Pulmonary artery endothelial cell (primary cell): Measurements from ENCODE around the gene CTPS1. TPM values are rescaled to one million over a fixed set of nuclear protein-coding genes. Genes with fewer than 3 reads are reported as not detected.

Source experiments
- DNase-seq: peaks from one replicate; pipeline ENCODE4 v3.0.0-alpha.2; 2011; ENCODE audit warnings: low read depth, low spot score
- total RNA-seq: library from RNA; depleted of rRNA; stranded (reverse); fragments of >200 nt; gene quantifications from 2 replicates; pipeline ENCODE4 v1.2.3, GENCODE V29; 2014

Gene CTPS1, protein sequence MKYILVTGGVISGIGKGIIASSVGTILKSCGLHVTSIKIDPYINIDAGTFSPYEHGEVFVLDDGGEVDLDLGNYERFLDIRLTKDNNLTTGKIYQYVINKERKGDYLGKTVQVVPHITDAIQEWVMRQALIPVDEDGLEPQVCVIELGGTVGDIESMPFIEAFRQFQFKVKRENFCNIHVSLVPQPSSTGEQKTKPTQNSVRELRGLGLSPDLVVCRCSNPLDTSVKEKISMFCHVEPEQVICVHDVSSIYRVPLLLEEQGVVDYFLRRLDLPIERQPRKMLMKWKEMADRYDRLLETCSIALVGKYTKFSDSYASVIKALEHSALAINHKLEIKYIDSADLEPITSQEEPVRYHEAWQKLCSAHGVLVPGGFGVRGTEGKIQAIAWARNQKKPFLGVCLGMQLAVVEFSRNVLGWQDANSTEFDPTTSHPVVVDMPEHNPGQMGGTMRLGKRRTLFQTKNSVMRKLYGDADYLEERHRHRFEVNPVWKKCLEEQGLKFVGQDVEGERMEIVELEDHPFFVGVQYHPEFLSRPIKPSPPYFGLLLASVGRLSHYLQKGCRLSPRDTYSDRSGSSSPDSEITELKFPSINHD
- total RNA-seq, result 42.6 and 49.1 TPM in 2 replicates

DNA sequence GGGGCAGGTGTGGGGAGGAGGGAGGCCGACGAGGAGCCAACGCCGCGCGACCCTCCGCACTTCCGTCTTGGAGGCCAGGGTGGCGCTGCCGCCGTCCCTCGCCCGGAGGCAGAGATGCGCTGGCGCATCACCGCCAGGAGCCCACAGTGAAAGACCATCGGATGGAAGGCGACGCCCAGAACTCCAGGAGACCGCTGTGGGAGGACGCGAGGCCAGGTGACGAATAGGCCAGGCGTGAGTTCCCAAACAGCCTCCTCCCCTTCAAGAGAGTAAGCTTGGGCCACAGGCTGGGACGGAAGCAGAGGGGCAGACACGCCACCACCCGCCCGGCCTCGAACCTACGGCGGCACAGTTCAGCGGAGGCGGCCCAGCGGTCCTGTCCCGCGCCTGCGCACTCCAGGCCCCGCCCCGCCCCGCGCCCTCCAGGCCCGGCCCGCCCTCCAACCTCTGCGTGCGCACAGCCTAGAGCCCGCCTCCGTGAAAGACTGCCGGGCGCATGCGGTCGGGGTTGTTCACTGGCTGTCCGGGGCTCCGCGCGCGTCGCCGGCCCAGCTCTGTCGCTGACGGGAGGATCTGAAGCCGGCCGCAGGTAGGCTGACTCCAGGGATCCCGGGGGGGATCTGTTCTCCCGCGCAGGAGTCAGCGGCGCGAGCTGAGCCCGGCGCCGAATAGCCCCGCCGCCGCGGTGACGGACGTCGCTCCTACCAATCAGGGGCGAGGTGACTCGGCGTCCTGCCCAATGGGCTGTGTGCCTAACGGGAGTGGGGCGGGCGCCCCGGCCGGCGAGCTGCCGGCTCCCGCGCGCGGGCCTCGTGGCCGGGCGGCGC lies at the start of gene CTPS1:
CTPS1 (plus strand) TSS at position 456 of the 827 bp plus-strand sequence. CDS start 3,595 bp downstream, outside the sequence.
- peak; percentile 67 for DNase-seq

DNA sequence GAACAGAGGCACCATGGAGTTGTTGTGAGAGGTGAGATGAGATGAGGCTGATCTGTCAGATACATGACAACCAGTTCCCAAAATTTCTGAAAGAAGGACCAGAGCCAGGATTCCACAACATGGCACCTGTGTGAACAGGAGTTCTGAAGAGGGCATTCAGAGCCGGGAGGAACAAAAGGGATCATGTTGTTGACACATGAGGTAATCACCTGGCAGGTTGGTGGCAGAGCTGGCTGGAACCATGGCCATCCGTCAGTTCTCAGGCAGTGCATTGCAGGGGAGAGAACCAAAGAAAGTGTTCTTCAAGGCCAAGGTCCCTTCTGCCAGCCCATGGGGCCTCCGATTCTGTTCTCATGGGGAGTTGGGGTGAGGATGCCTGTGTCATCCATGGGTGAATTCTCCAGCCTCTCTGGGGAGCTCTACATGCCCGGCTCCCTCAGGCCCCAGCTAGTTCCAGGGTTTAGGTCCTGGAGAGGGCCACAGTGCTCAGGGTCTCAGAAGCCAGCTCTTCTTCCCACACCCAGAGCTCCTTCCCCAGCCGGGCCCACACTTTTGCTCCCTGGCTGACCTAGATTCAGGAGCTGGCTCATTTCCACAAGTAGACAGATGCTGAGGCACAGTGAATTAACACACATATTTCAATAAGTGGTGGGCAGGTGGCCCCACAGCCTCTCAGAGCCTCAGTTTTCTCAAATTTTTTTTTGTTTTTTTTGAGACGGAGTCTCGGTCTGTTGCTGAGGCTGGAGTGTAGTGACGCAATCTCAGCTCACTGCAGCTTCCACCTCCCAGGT lies 49.1 kb upstream of the CTPS1 start:
- no peak for DNase-seq

DNA sequence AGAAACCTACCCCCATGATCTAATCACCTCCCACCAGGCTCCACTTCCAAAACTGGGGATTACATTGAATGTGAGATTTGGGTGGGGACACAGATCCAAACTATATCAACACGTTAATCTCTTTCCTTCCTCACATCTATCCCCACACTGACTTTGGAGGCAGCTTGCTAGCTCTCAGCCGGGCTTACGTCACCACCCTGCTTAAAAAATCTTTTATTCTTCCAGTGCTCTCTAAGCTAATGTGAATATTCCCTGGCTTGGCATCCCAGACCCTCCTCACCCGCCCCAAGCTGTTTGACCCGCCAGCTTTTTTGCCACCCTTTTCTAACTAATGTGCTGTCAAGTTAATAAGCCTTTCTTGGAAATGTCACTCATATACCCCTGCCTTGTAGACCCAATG lies 47.9 kb upstream of the CTPS1 start:
- DNase-seq, result no peak

DNA sequence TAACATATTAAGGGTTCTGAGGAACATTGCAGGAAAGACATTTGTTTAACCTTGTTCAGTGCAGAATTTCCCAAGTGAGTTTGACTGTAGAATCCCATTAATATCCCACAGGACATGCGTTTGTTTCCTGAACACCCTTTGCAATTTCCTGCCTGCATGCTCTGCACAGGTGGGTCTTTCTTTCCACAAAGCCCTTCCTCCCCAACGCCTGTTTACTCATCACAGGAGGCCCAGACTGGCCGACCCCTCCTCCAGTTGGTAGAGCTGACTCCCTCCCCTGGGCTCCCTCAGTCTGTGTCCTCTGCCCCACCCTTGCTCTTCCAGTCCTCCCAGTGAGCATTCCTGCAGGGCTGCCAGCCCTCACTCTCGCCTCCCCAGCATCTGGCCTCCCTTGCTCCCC lies 47.5 kb upstream of the CTPS1 start:
- peak; percentile 43 for DNase-seq

DNA sequence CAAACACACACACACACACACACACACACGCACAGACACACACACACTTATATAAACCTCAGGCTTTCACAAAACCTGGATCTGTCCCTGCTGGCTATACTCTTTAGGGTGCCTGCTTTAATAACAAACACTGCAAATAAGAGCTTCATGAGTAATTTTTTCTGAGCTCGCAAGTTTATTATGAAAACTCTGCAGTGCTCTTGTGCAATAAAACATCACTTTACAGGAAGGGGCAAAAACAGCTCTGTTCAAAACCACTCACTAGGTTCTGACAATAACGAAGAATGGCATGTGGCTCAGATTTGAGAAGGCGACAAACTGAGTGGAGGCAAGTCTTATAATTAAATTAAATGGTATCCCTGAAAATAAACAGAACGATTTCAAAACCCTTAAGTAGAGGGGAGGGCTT lies 42.6 kb upstream of the CTPS1 start:
- DNase-seq, result no peak

DNA sequence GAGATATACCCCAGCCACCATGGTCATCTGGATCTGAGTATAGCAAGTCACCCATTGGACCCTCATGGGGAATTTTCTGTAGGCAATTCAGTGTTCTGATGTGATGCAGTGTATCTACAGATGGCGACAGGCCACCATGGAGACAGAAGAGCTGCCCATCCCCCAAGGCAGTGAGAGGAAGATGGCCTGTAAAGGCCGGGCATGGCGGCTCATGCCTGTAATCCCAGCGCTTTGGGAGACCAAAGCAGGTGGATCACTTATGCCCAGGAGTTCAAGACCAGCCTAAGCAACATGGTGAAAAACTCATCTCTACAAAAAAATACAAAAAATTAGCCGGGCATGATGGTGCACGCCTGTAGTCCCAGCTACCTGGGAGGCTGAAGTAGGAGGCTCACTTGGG lies 41.1 kb upstream of the CTPS1 start:
- no peak for DNase-seq

DNA sequence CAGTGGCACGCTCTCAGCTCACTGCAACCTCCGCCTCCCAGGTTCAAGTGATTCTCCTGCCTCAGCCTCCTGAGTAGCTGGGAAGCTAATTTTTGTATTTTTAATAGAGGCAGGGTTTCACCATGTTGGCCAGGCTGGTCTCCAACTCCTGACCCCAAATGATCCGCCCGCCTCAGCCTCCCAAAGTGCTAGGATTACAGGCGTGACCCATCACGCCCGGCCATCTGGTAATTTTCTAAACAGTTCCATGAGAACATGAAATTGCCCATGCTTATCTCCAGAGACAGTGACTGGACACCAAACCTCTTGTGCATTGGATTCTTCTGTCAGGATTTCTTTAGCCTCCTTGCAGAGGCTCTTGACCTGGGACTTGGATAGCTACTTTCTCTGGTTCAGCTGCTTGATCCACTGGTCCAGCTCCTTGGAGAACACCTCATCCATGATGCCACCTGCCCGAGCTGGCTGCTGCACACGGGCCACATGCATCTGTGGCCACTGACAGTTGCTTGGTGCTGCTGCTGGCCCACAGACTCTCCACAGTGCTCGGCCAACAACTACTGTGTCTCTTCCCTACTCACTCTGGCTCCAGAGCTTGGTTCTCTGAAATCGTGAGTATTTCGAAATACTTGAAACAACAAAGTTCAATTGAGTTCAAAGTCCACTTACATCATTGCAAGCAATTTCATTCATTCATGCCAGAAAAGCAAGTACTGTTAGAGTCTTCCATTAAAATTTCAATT lies 40.0 kb upstream of the CTPS1 start:
- DNase-seq, result no peak

DNA sequence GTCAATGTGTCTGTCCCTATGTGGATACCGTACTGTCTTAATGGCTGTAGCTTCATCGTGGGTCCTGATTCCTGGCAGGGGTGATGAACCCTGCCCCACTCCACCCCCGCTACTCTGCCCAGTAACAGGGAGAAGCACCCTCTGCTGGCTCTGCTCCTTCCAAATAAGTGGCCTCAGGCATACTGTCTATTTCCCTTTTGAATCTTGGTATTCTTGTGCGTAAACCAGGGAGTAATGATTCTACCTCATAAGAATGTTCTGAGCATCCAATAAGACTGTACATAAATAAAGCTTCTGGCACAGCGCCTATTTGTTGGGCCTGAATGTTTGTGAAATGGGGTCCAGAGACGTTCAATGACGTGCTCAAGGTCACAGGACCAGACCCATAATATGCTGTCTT lies 35.2 kb upstream of the CTPS1 start:
- peak; percentile 75 for DNase-seq

DNA sequence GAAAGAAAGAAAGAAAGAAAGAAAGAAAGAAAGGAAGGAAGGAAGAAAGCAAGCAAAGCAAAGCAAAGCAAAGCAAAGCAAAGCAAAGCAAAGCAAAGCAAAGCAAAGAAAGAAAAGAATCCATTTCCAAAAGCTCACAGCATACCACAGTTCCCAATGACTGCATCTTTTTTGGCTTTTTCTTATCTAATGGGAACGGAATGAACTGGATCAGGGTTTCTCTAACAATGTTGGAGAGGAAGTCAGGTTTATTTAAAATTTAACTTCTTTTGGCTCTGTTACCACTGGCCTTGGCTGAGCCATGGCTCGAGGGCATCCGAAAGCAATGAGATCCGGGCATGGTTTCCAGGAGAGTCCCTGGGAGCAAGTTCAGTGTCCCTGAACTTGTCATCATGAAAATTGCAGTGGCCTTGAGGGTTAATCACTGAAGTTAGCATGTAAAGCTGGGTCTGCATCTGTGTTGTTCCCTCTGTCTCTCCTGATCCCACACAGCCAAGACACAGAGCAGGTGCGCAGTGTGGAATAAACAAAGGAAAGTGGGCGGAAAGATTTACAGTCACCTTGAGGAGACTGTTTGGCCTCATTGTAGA lies 34.6 kb upstream of the CTPS1 start:
- no peak for DNase-seq

DNA sequence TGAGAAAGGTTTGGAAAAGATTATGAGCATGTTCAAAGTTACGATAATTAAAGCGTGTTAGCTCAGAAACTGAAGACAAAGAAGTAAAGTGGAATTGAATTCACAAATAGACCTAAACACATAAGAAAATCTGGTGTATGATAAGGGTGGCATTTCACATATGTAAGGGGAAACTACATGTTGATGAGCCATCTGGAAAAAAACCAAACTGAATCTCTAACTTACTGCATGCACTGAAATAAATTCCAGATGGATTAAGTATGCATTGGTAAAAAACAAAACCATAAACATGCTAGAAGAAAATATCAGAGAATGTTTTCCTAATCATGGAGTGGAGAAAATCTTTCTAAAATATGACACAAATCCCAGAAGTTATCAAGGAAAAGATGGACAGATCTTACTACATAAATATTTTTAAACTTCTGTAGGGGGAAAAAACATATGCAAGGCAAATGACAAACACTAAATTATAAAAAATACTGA lies 34.0 kb upstream of the CTPS1 start:
- DNase-seq, result no peak

DNA sequence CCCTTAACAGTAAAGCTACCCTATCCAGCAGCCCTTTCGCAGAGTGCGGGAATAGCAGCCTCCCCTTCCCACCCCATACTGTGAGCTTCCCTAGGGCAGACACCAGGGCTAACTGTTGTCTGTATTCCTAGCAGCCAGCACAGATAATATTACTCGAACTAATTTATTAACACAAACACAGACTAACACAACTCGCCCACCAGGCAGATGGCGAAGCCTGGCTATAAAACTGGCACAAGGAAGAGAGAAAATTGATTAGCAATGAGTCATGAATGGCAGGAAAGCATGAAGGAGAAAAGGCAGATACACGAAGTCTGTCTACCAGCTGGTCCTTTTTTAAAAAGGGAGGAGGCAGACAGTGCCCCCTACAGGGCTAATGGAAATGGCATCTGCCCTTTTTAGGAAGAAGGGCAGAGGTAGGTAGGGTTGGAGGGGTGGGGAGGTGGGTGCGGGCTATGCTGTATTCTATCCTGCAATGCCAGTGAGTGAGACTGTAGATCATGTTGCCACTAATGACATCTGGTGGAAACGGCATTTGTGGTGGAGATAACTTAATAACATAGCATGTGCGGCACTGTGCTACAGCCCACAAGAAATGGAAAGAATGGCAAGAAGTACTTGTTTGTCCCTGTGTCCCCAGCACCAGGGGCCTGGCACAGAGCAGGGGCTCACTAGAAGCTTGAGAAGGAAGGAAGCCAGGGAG lies 30.6 kb upstream of the CTPS1 start:
- DNase-seq, result peak; percentile 50

DNA sequence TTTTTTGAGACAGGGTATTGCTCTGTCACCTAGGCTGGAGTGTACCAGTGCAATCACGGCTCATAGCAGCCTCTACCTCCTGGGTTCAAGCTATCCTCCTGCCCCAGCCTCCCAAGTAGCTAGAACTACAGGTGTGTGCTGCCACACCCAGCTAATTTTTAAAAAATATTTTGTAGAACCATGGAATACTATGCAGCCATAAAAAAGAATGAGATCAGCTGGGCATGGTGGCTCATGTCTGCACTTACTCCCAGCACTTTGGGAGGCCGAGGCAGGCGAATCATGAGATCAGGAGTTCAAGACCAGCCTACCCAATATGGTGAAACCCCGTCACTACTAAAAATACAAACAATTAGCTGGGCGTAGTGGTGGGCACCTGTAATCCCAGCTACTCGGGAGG lies 29.9 kb upstream of the CTPS1 start:
- no peak for DNase-seq

DNA sequence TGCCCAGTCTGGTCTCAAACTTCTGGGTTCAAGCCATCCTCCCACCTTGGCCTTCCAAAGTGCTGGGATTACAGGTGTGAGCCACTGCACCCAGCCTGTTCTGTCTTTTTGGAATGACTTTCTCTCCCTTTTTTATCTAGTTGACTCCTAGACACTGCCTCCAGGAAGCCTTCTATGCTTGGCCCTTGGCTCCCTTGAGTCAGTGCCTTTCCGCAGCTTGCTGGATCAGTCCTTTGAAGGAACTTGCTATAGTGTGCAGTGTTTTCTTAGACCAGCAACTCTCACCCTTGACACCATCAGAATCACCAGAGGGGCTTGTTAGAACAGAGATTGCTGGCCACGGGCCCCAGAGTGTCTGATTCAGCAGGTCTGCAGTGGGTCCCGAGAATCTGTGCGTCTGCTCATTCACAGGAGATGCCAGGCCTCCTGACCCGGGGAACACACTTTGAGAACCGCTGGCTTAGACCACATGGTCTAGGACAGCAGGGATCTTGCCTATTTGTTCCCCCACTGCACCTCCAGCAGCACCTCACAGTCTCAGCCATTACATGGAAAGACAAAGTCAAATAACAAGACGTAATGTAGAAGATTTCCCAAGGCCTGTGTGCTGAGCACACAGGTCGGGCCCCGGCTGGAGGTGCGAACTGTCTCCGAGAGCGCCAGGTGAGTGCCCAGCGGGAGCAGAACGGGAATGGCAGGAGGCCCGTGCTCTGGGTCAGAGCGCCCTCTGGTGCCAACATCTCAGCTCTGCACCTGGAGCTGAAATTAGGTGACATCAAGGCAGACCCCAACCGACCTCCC lies 27.4 kb upstream of the CTPS1 start:
- DNase-seq, result no peak

DNA sequence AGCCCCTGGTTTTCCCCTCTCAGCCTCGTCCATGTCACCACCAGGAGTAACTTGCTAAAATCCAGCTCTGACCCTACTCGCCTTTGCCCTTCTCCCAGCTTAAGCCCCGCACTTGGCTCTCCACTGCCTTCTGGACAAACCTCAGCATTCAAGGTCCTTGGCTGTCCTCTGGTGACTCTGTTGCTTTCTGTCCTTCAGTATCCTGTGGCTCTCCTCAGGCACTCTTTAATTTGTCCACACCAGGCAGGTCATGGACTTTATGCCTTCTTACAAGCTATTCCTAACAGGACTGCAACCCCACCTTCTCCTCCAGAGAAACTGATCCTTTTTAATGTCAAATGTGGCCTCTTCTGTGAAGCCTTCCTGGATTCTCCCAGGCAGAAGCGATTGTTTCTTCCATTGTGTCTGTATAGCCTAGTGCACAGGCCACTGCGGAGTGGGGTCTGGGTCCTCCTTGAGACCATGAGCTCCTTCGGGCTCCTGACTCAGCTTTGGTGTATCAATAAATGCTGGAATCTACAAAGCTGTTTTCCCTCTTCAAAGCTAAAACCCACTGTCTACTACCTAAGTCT lies 26.7 kb upstream of the CTPS1 start:
- no peak for DNase-seq

DNA sequence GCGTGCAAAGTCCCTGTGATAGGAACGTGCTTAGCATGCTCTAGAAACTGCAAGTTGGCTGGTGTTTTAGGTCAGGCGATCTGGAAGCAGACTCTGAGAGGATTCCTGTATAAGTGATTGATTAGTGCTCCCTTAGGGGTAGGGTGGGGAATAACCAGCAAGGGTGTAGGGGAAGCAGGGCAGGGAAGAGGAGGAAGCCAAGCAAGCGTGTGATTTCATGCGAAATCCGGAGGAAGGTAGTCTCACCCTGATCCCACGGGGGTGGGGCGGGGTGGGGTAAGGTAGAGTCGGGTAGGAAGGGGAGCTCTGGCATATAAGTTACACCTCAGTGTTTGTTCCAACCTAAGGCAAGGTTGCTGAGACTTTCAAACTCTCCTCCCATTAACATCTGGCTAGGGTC lies 24.9 kb upstream of the CTPS1 start:
- DNase-seq, result no peak

DNA sequence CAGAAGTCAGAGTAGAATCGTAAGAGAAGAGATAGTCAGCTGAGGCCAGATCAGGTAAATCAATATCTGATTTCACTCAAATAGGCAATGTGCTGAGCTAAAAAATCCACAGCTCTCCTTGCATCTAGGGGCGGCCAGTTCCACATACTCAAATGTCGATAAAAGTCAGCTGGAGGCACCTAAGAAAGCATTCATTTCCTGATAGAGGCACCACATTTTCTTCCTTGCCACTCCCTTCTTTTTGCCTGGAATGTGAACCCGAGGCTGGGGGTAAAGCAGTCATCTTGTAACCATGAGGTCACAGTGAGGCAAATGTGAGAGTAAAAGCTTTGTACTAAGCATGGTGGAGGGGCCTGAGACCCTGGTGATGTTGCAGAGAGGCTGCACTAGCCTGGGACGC lies 24.2 kb upstream of the CTPS1 start:
- no peak for DNase-seq

DNA sequence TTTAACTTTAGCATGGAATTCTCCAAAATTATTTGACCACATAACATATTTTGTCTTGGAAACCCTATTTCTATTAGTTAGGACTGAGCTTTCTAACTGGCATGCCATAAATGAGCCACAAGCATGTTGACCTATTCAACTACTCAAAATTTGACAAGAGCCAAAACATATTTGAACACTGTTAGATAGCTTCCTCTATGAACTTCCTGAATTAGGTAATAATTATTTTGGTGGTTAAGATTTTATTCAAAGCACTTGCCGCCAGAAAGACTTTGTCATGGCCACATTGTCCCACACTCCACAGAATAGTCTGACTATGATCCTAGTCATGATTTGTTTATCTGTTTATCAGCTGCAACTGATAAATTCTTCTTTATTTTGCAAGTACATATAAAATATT lies 23.1 kb upstream of the CTPS1 start:
- no peak for DNase-seq

DNA sequence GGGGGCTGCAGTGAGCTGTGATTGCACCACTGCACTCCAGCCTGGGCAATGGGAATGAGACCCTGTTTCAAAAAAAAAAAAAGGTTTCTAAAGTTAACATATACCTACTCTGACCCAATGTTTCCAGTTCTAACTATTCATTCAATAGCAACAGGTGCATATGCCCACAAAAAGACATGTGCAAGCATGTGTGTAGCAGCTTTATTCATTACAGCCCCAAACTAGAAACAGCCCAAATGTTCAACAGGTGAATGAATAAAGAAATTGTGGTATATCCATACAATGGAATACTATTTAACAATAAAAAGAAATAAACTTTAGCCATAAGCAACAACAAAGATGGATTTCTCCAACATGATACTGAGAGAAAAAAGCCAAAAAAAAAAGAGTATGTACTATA lies 21.3 kb upstream of the CTPS1 start:
- DNase-seq, result no peak
